Medulla oblongata (tissue), 1 donor: Measurements from ENCODE around the gene LRMDA.
A peak's percentile ranks its signal among the peaks of the same experiment; 100 is the strongest.

ENCODE experiments used
- DNase-seq: peaks from one replicate; pipeline ENCODE4 v3.0.0-alpha.2; 2015; ENCODE audit errors: extremely low spot score

Gene LRMDA

GRCh38 chr10:76201962-76202361, 770.5 kb downstream of the LRMDA start:
- DNase-seq: no peak

- no peak for DNase-seq
Observed at GRCh38 chr10:76202777-76203176, 771.4 kb downstream of the LRMDA start.

- no peak for DNase-seq
Observed at GRCh38 chr10:76205361-76205760, 773.9 kb downstream of the LRMDA start.

GRCh38 chr10:76206797-76207352, 775.5 kb downstream of the LRMDA start:
- no peak for DNase-seq

- DNase-seq: no peak
Observed at GRCh38 chr10:76209135-76209534, 777.7 kb downstream of the LRMDA start.

GRCh38 chr10:76210211-76210610, 778.8 kb downstream of the LRMDA start:
- DNase-seq: no peak

- DNase-seq: no peak
Observed at GRCh38 chr10:76211691-76212090, 780.3 kb downstream of the LRMDA start.

- DNase-seq: no peak
Observed at GRCh38 chr10:76213876-76214275, 782.5 kb downstream of the LRMDA start.

- DNase-seq: no peak
Observed at GRCh38 chr10:76218035-76218434, 786.6 kb downstream of the LRMDA start.

GRCh38 chr10:76229341-76229740, 797.9 kb downstream of the LRMDA start:
- no peak for DNase-seq

- no peak for DNase-seq
Observed at GRCh38 chr10:76230921-76231285, 799.5 kb downstream of the LRMDA start.

GRCh38 chr10:76231286-76231934, 800.0 kb downstream of the LRMDA start:
- no peak for DNase-seq

- no peak for DNase-seq
Observed at GRCh38 chr10:76234499-76235226, 803.2 kb downstream of the LRMDA start.

- no peak for DNase-seq
Observed at GRCh38 chr10:76236356-76236755, 804.9 kb downstream of the LRMDA start.

GRCh38 chr10:76242956-76243355, 811.5 kb downstream of the LRMDA start:
- no peak for DNase-seq

- DNase-seq: no peak
Observed at GRCh38 chr10:76244061-76244686, 812.8 kb downstream of the LRMDA start.

- no peak for DNase-seq
Observed at GRCh38 chr10:76245951-76246495, 814.6 kb downstream of the LRMDA start.

- no peak for DNase-seq
Observed at GRCh38 chr10:76248649-76249200, 817.3 kb downstream of the LRMDA start.

- DNase-seq: peak; percentile 16
Observed at GRCh38 chr10:76251841-76252671, 820.6 kb downstream of the LRMDA start.

- DNase-seq: no peak
Observed at GRCh38 chr10:76252733-76253132, 821.3 kb downstream of the LRMDA start.

- no peak for DNase-seq
Observed at GRCh38 chr10:76255241-76255640, 823.8 kb downstream of the LRMDA start.
